HG03066 (cell line): ENCODE measurements around the gene SLC48A1.

Experiments used
- ATAC-seq: cut with Tn5 transposase; IDR thresholded peaks from one replicate; pipeline ENCODE4 v1.9.1; 2021; ENCODE audit warnings: low read depth; ENCODE audit not compliant: unreplicated experiment

SLC48A1 gene

GRCh38 chr12:47820631-47821345, 47.8 kb downstream of the SLC48A1 start:
- ATAC-seq = no peak

GRCh38 chr12:47821346-47821706, 48.3 kb downstream of the SLC48A1 start:
- ATAC-seq = no peak

GRCh38 chr12:47822401-47822800, 49.4 kb downstream of the SLC48A1 start:
- ATAC-seq = no peak

GRCh38 chr12:47822863-47823262, 49.8 kb downstream of the SLC48A1 start:
- no peak for ATAC-seq

- no peak for ATAC-seq
Measured at GRCh38 chr12:47823422-47824086, 50.5 kb downstream of the SLC48A1 start.

- ATAC-seq = no peak
Measured at GRCh38 chr12:47824198-47824597, 51.2 kb downstream of the SLC48A1 start.

GRCh38 chr12:47824635-47825034, 51.6 kb downstream of the SLC48A1 start:
- no peak for ATAC-seq

- ATAC-seq = no peak
Measured at GRCh38 chr12:47825173-47825639, 52.2 kb downstream of the SLC48A1 start.

GRCh38 chr12:47828008-47828975, 55.3 kb downstream of the SLC48A1 start:
- ATAC-seq = no peak

- ATAC-seq = no peak
Measured at GRCh38 chr12:47828976-47829482, 56.0 kb downstream of the SLC48A1 start.

- ATAC-seq = no peak
Measured at GRCh38 chr12:47829584-47829983, 56.5 kb downstream of the SLC48A1 start.
